A673 (cell line): ENCODE data around the gene SPANXN2.

ENCODE experiments used
- EZH2 ChIP-seq: fragments of 200-600 bp; sonication (generic); IDR thresholded peaks from 2 replicates; pipeline ENCODE4 v1.6.1; 2017; ENCODE audit warnings: borderline replicate concordance, low read depth, mild to moderate bottlenecking, mixed read lengths, antibody characterized with exemption, low read length; ENCODE audit not compliant: poor library complexity, severe bottlenecking
- TF ChIP-seq, protein P1 (sequence below): fragments of 300-800, 200-600 bp; sonication (generic); conservative IDR thresholded peaks from 2 replicates; pipeline ENCODE4 v1.5.1; 2017; ENCODE audit warnings: low read depth, mild to moderate bottlenecking, antibody characterized with exemption, low read length, moderate library complexity, mixed read lengths

DNA sequence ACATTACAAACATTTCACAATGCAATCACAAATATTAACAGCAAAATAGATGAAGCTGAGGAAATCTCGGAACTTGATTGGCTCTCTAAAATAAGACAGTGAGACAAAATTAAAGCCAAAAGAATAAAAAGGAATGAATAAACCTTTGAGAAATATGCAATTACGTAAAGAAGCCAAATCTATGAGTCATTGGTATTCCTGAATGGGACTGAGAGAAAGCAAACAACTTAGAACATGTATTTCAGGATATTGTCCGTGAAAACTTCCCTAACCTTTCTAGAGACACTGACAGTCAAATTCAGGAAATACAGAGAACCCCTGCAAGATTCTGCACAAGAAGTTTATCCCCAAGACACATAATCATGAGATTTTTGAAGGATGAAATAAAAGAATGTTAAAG is 48.4 kb upstream of the SPANXN2 start:
- TF ChIP-seq, protein P1, sequence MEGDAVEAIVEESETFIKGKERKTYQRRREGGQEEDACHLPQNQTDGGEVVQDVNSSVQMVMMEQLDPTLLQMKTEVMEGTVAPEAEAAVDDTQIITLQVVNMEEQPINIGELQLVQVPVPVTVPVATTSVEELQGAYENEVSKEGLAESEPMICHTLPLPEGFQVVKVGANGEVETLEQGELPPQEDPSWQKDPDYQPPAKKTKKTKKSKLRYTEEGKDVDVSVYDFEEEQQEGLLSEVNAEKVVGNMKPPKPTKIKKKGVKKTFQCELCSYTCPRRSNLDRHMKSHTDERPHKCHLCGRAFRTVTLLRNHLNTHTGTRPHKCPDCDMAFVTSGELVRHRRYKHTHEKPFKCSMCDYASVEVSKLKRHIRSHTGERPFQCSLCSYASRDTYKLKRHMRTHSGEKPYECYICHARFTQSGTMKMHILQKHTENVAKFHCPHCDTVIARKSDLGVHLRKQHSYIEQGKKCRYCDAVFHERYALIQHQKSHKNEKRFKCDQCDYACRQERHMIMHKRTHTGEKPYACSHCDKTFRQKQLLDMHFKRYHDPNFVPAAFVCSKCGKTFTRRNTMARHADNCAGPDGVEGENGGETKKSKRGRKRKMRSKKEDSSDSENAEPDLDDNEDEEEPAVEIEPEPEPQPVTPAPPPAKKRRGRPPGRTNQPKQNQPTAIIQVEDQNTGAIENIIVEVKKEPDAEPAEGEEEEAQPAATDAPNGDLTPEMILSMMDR, result no peak
- TF ChIP-seq EZH2, result no peak
